ENCODE results near the gene WDR54.

GRCh38 chr2:74391209-74391579 is 30.3 kb upstream of the WDR54 start:
- no peak for TF ChIP-seq POLR2A (IDR thresholded peaks at IDR 0.05)
- no peak for TF ChIP-seq CTCF (IDR thresholded peaks at IDR 0.05)
- TF ChIP-seq POLR2AphosphoS5 (IDR thresholded peaks at IDR 0.05), result no peak
- TF ChIP-seq EP300 (IDR thresholded peaks at IDR 0.05), result no peak
